Esophagus squamous epithelium (tissue), 5 donors: Measurements from ENCODE around the gene IL1RN. TPM values are rescaled to one million over a fixed set of nuclear protein-coding genes. Genes with fewer than 3 reads are reported as not detected.

ENCODE experiments used
- DNase-seq: peaks from one replicate; lab custom pipeline; 2025; lab: John Stamatoyannopoulos, UW
- H3K27ac ChIP-seq, 4 donors: fragments of 200-600 bp; sonication (generic); one replicate each; pipeline ENCODE4 v1.5.1; 2016 to 2019; ENCODE audit warnings: mild to moderate bottlenecking in 1 of 4
- H3K27me3 ChIP-seq, 4 donors: fragments of 200-600 bp; sonication (generic); 1 replicate in 3 of 4; 2 replicates in 1 of 4; pipeline versions ENCODE4 v1.5.1 to v1.6.0; 2017 to 2021; ENCODE audit warnings: antibody characterized with exemption in 1 of 4
- H3K36me3 ChIP-seq, 3 donors: fragments of 200-600 bp; sonication (generic); one replicate each; pipeline ENCODE4 v1.5.1; 2016 to 2019
- H3K4me1 ChIP-seq, 3 donors: fragments of 200-600 bp; sonication (generic); one replicate each; pipeline ENCODE4 v1.5.1; 2017 to 2019
- H3K4me3 ChIP-seq, 4 donors: fragments of 200-600 bp; sonication (generic); 1 replicate in 3 of 4; 2 replicates in 1 of 4; pipeline ENCODE4 v1.5.1; 2016 to 2019; ENCODE audit warnings: mild to moderate bottlenecking in 2 of 4, moderate library complexity in 1 of 4
- H3K9me3 ChIP-seq, 3 donors: fragments of 200-600 bp; sonication (generic); one replicate each; pipeline ENCODE4 v1.5.1; 2016 to 2019
- POLR2A ChIP-seq, 4 donors: fragments of 450-650 bp; IDR thresholded peaks; one replicate each; pipeline ENCODE4 v1.6.1; 2017; ENCODE audit warnings: antibody characterized with exemption in 4 of 4, mild to moderate bottlenecking in 4 of 4, moderate library complexity in 3 of 4
- whole genome bisulfite sequencing, 2 donors: methylation state at CpG; one replicate each; pipeline ENCODE4 v1.1.5; 2018; 5-methylcytosine and 5-hydroxymethylcytosine counted together
- intact Hi-C: fragments of 100-400 bp; cut with DNase I; formaldehyde crosslinking; loops from one replicate; pipeline ENCODE4 v1.15.0; 2022
- total RNA-seq, 4 donors: library from RNA; depleted of rRNA; stranded (reverse); fragments of >200 nt; gene quantifications; one replicate each; pipeline ENCODE4 v1.1.0, GENCODE V29; 2016
- TF ChIP-seq, protein P1 (sequence below), 6 experiments: fragments of 450-650 bp in 4 of 6; fragments of 200-600 bp in 2 of 6; sonication (generic) in 2 of 6; IDR thresholded peaks; one replicate each; pipeline ENCODE4 v1.5.1; 2016 to 2019; ENCODE audit warnings: antibody characterized with exemption in 6 of 6, mild to moderate bottlenecking in 4 of 6, moderate library complexity in 4 of 6
- donor health status: DM: yes; HTN: yes; CAD: no.

The IL1RN gene
- total RNA-seq, 4 donors from 2014 or later, result 594 to 1,539 (median 978) TPM

- Histone ChIP-seq H3K4me1 (peaks cover 0 to 10% (median 10%) of the 10 kb centered on the region in 3 donors), H3K27me3 (no peaks in the 10 kb centered on the region), H3K4me3 (no peak overlapping the region), H3K36me3 (no peaks in the 10 kb centered on the region), H3K9me3 (no peaks in the 10 kb centered on the region), H3K27ac (peak overlapping the region in 1 of 4 donors; percentile 34)
- intact Hi-C loops, result no loop called here
- no peak for TF ChIP-seq POLR2A (IDR thresholded peaks at IDR 0.05)
- TF ChIP-seq, protein P1, sequence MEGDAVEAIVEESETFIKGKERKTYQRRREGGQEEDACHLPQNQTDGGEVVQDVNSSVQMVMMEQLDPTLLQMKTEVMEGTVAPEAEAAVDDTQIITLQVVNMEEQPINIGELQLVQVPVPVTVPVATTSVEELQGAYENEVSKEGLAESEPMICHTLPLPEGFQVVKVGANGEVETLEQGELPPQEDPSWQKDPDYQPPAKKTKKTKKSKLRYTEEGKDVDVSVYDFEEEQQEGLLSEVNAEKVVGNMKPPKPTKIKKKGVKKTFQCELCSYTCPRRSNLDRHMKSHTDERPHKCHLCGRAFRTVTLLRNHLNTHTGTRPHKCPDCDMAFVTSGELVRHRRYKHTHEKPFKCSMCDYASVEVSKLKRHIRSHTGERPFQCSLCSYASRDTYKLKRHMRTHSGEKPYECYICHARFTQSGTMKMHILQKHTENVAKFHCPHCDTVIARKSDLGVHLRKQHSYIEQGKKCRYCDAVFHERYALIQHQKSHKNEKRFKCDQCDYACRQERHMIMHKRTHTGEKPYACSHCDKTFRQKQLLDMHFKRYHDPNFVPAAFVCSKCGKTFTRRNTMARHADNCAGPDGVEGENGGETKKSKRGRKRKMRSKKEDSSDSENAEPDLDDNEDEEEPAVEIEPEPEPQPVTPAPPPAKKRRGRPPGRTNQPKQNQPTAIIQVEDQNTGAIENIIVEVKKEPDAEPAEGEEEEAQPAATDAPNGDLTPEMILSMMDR (IDR thresholded peaks at IDR 0.05), result no peak
- 65 to 82% methylated on average over 4 to 5 of the region's 12 CpGs for whole genome bisulfite sequencing, 2 donors
- DNase-seq, result no peak
Measured at GRCh38 chr2:113167115-113167932, 39.9 kb downstream of the IL1RN start.

- TF ChIP-seq POLR2A (IDR thresholded peaks at IDR 0.05), result no peak
- TF ChIP-seq, protein P1 (IDR thresholded peaks at IDR 0.05), result no peak
- H3K36me3 ChIP-seq, result no peaks in the 10 kb centered on the region
- peaks cover 0 to 14% (median 10%) of the 10 kb centered on the region in 3 donors for H3K4me1 ChIP-seq
- H3K27ac ChIP-seq, result no peak overlapping the region
- WGBS, 2 donors, result 81 to 89% methylated on average over 4 to 5 of the region's 6 CpGs
- DNase-seq, result no peak
- H3K9me3 ChIP-seq, result no peaks in the 10 kb centered on the region
- intact Hi-C loops, result no loop called here
- no peak overlapping the region for H3K4me3 ChIP-seq
- H3K27me3 ChIP-seq, result no peaks in the 10 kb centered on the region
Measured at GRCh38 chr2:113167962-113168340, 40.6 kb downstream of the IL1RN start.

DNA sequence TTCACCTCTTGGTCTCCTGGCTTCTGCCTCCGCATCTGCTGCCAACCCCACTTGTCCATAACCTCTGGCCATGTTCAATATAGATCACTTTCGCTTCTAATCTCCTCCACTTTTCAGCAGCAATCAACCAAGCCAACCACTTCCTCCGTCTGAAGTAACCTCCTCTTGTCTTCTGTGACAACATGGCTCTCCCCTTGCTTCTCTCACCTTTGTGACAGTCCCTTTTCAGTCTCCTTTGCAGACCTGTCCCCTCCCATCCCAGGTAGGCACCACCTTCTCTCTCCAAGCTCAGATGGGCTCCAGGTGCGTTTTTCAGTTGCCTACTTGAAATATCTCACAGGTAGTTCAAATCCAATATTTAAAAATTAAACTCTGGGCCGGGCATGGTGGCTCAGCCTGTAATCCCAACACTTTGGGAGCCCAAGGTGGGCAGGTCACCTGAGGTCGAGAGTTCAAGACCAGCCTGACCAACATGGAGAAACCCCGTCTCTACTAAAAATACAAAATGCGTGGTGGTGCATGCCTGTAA lies 41.7 kb downstream of the IL1RN start:
- no peak for DNase-seq
- no peak for TF ChIP-seq POLR2A (IDR thresholded peaks at IDR 0.05)
- TF ChIP-seq, protein P1 (IDR thresholded peaks at IDR 0.05), result no peak
- no peaks in the 10 kb centered on the region for H3K36me3 ChIP-seq
- H3K4me1 ChIP-seq, result peaks cover 0 to 20% (median 9%) of the 10 kb centered on the region in 3 donors
- 84 to 87% methylated on average over 6 to 8 of the region's 8 CpGs for WGBS, 2 donors
- no peak overlapping the region for H3K27ac ChIP-seq
- H3K4me3 ChIP-seq, result no peak overlapping the region
- no peaks in the 10 kb centered on the region for H3K27me3 ChIP-seq
- intact Hi-C loops, result no loop called here
- H3K9me3 ChIP-seq, result no peaks in the 10 kb centered on the region

DNA sequence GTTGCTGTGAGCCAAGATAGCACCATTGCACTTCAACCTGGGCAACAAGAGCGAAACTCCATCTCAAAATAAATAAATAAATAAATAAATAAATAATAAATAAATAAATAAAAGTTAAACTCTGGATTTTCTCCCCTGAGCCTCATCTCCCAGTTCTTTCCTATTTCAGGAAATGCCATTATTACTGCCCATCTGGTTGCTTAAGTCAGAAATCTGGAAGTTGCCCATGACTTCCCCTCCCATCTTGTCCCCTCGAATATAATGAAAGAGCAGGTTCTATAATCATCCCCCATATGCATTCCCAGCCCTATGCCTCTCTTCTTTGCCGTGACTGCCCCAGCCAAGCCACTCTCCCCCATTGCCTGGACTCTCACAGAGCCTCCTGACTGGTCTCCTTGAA lies 42.2 kb downstream of the IL1RN start:
- no peak for TF ChIP-seq POLR2A (IDR thresholded peaks at IDR 0.05)
- TF ChIP-seq, protein P1 (IDR thresholded peaks at IDR 0.05), result no peak
- Histone ChIP-seq H3K27me3 (no peaks in the 10 kb centered on the region), H3K36me3 (no peaks in the 10 kb centered on the region), H3K4me1 (peaks cover 0 to 15% (median 4%) of the 10 kb centered on the region in 3 donors), H3K27ac (no peak overlapping the region), H3K4me3 (no peak overlapping the region), H3K9me3 (no peaks in the 10 kb centered on the region)
- intact Hi-C loops, result no loop called here
- WGBS, 2 donors, result 93% methylated on average over 3 of the region's 3 CpGs
- no peak for DNase-seq
